HG02970 (cell line): Measurements from ENCODE around the gene TOMM5.
A peak's percentile ranks its signal among the peaks of the same experiment; 100 is the strongest.

Experiments
- ATAC-seq: cut with Tn5 transposase; IDR thresholded peaks from one replicate; pipeline ENCODE4 v1.9.1; 2021; ENCODE audit warnings: mild to moderate bottlenecking, moderate library complexity, moderate number of reproducible peaks; ENCODE audit not compliant: unreplicated experiment, low FRiP score

Gene TOMM5

GRCh38 chr9:37592108-37592951 is at the start of gene TOMM5:
Gene TOMM5 (minus strand): TSS chr9:37592597. CDS start chr9:37592532, 65 bp downstream.
- ATAC-seq, result peak; percentile 90

GRCh38 chr9:37641331-37641730 is 48.9 kb upstream of the TOMM5 start:
- ATAC-seq, result no peak

- ATAC-seq, result no peak
Observed at GRCh38 chr9:37640246-37640645, 47.8 kb upstream of the TOMM5 start.

- no peak for ATAC-seq
Observed at GRCh38 chr9:37639841-37640240, 47.4 kb upstream of the TOMM5 start.

- no peak for ATAC-seq
Observed at GRCh38 chr9:37639109-37639762, 46.8 kb upstream of the TOMM5 start.

GRCh38 chr9:37636511-37637448 is 44.4 kb upstream of the TOMM5 start:
- ATAC-seq, result no peak

GRCh38 chr9:37635808-37636207 is 43.4 kb upstream of the TOMM5 start:
- no peak for ATAC-seq

- no peak for ATAC-seq
Observed at GRCh38 chr9:37632479-37632878, 40.1 kb upstream of the TOMM5 start.

GRCh38 chr9:37626708-37627292 is 34.4 kb upstream of the TOMM5 start:
- ATAC-seq, result no peak

- no peak for ATAC-seq
Observed at GRCh38 chr9:37625758-37626147, 33.4 kb upstream of the TOMM5 start.

GRCh38 chr9:37625036-37625757 is 32.8 kb upstream of the TOMM5 start:
- ATAC-seq, result no peak

GRCh38 chr9:37624073-37624472 is 31.7 kb upstream of the TOMM5 start:
- no peak for ATAC-seq

- no peak for ATAC-seq
Observed at GRCh38 chr9:37623267-37623666, 30.9 kb upstream of the TOMM5 start.

- ATAC-seq, result no peak
Observed at GRCh38 chr9:37622462-37622861, 30.1 kb upstream of the TOMM5 start.

GRCh38 chr9:37621273-37622121 is 29.1 kb upstream of the TOMM5 start:
- ATAC-seq, result no peak

GRCh38 chr9:37620396-37620795 is 28.0 kb upstream of the TOMM5 start:
- no peak for ATAC-seq

GRCh38 chr9:37619806-37620205 is 27.4 kb upstream of the TOMM5 start:
- ATAC-seq, result no peak

- no peak for ATAC-seq
Observed at GRCh38 chr9:37618817-37619216, 26.4 kb upstream of the TOMM5 start.

GRCh38 chr9:37617832-37618231 is 25.4 kb upstream of the TOMM5 start:
- ATAC-seq, result no peak
